ENCODE data around the gene RND2. TPM values are rescaled to one million over a fixed set of nuclear protein-coding genes. Genes with fewer than 3 reads are reported as not detected.

RND2 gene
- total and polyA plus RNA-seq, 9 of the 15 experiments (the other 6 are each of a cell fraction or from before 2014, with no cell fraction given) = 0.15 to 1.9 (median 0.98) TPM

- TF ChIP-seq ELK3 (CRISPR knock-in tag; IDR thresholded peaks at IDR 0.05) = no peak
- TF ChIP-seq, protein P1, sequence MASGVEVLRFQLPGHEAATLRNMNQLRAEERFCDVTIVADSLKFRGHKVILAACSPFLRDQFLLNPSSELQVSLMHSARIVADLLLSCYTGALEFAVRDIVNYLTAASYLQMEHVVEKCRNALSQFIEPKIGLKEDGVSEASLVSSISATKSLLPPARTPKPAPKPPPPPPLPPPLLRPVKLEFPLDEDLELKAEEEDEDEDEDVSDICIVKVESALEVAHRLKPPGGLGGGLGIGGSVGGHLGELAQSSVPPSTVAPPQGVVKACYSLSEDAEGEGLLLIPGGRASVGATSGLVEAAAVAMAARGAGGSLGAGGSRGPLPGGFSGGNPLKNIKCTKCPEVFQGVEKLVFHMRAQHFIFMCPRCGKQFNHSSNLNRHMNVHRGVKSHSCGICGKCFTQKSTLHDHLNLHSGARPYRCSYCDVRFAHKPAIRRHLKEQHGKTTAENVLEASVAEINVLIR (CRISPR knock-in tag; IDR thresholded peaks at IDR 0.05) = peak; percentile 7; the same call in 1 of the 2 replicates
- no peak for TF ChIP-seq CHAMP1 (IDR thresholded peaks at IDR 0.05)
- peak; percentile 44; the same call in 1 of the 2 replicates for TF ChIP-seq ZNF175 (CRISPR knock-in tag; IDR thresholded peaks at IDR 0.05; ENCODE audit: low read depth)
- TF ChIP-seq, protein P2, sequence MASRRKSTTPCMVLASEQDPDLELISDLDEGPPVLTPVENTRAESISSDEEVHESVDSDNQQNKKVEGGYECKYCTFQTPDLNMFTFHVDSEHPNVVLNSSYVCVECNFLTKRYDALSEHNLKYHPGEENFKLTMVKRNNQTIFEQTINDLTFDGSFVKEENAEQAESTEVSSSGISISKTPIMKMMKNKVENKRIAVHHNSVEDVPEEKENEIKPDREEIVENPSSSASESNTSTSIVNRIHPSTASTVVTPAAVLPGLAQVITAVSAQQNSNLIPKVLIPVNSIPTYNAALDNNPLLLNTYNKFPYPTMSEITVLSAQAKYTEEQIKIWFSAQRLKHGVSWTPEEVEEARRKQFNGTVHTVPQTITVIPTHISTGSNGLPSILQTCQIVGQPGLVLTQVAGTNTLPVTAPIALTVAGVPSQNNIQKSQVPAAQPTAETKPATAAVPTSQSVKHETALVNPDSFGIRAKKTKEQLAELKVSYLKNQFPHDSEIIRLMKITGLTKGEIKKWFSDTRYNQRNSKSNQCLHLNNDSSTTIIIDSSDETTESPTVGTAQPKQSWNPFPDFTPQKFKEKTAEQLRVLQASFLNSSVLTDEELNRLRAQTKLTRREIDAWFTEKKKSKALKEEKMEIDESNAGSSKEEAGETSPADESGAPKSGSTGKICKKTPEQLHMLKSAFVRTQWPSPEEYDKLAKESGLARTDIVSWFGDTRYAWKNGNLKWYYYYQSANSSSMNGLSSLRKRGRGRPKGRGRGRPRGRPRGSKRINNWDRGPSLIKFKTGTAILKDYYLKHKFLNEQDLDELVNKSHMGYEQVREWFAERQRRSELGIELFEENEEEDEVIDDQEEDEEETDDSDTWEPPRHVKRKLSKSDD (conservative IDR thresholded peaks at IDR 0.05; ENCODE audit: low read length) = no peak
- no peak for TF ChIP-seq MAX (CRISPR knock-in tag; IDR thresholded peaks at IDR 0.05)
- TF ChIP-seq ZFX (CRISPR knock-in tag; IDR thresholded peaks at IDR 0.05) = peak; percentile 29; the same call in 1 of the 2 replicates
- TF ChIP-seq ATF3 (IDR thresholded peaks at IDR 0.05) = peak; percentile 59; the same call in 1 of the 2 replicates
- TF ChIP-seq ATF3 (CRISPR knock-in tag; conservative IDR thresholded peaks at IDR 0.05) = no peak
- TF ChIP-seq NKRF (IDR thresholded peaks at IDR 0.05; ENCODE audit: borderline replicate concordance) = no peak
- TF ChIP-seq LCOR (CRISPR knock-in tag; IDR thresholded peaks at IDR 0.05) = no peak
- peak; percentile 60; the same call in 1 of the 2 replicates for TF ChIP-seq ZC3H4 (CRISPR knock-in tag; IDR thresholded peaks at IDR 0.05; ENCODE audit: borderline replicate concordance)
- peak; percentile 32; the same call in 1 of the 2 replicates for TF ChIP-seq CEBPG (CRISPR knock-in tag; IDR thresholded peaks at IDR 0.05)
- TF ChIP-seq CEBPG (tag; conservative IDR thresholded peaks at IDR 0.05 in 1 of 2, IDR thresholded peaks at IDR 0.05 in 1 of 2) = no peak; a peak in 1 of 4 replicates
Observed at GRCh38 chr17:43020030-43020621, 4.9 kb upstream of the RND2 start (continued).

Data from K562 (cell line).